HCT116 (cell line): ENCODE data around the gene CPOX. TPM values are rescaled to one million over a fixed set of nuclear protein-coding genes. Genes with fewer than 3 reads are reported as not detected.

Experiments
- ATAC-seq: fragments of 200-7000 bp; cut with Tn5 transposase; 2 replicates; pipeline ENCODE4 v1.9.1; 2020; ENCODE audit warnings: mild to moderate bottlenecking, moderate library complexity
- BruUV-seq: library from RNA; stranded (reverse); fragments of 400-500 nt; replicated peaks from 2 replicates; lab custom pipeline; 2021; lab: Mats Ljungman, UMichigan
- CTCF ChIA-PET: fragments of 300-600 bp; sonication (Branson Sonifier 250); formaldehyde crosslinking; loops from one replicate; lab custom pipeline; 2021; ENCODE audit warnings: antibody characterized with exemption; lab: Charles Lee
- POLR2A ChIA-PET: fragments of 300-600, 350-600 bp; sonication (Branson Sonifier 250); formaldehyde crosslinking; loops from one replicate; lab custom pipeline; 2021; ENCODE audit warnings: antibody characterized with exemption; lab: Charles Lee
- RAD21 ChIA-PET, 2 experiments: fragments of 300-600 bp; sonication (Branson Sonifier 250); formaldehyde crosslinking; loops; one replicate each; lab custom pipeline; 2023; ENCODE audit warnings: low total read pairs in 2 of 2; ENCODE audit not compliant: uncharacterized antibody in 2 of 2, unreplicated experiment in 2 of 2, low non-redundant PET in 1 of 2; lab: Charles Lee
- DNase-seq: peaks from one replicate; pipeline ENCODE4 v3.0.0-alpha.2; 2010; ENCODE audit warnings: low read depth, low spot score
- H2AFZ ChIP-seq: fragments of 200-600 bp; shearing (Covaris generic), sonication (generic); 2 replicates; pipeline ENCODE4 v1.6.1; 2017; ENCODE audit warnings: low read depth, mixed run types, mixed read lengths, antibody characterized with exemption, low read length; ENCODE audit not compliant: poor library complexity, severe bottlenecking
- H3K27ac ChIP-seq: 2 replicates; pipeline ENCODE4 v1.5.1; 2012; ENCODE audit warnings: low read depth, low read length
- H3K27me3 ChIP-seq: fragments of 200-600 bp; sonication (generic); 2 replicates; pipeline ENCODE4 v1.6.1; 2016; ENCODE audit warnings: mixed run types, low read length, mixed read lengths; ENCODE audit not compliant: insufficient read depth
- H3K36me3 ChIP-seq, 2 experiments: fragments of 200-500 bp in 1 of 2; fragments of 200-600 bp in 1 of 2; sonication (Bioruptor generic) in 1 of 2; sonication (generic) in 1 of 2; 2 replicates each; pipeline versions ENCODE4 v1.5.1 to v1.6.1; 2014 to 2016; ENCODE audit warnings: low read length in 2 of 2, inconsistent platforms in 1 of 2, mixed read lengths in 1 of 2, mixed run types in 1 of 2; ENCODE audit not compliant: insufficient read depth in 2 of 2, control insufficient read depth in 1 of 2
- H3K4me1 ChIP-seq, 2 experiments: fragments of 200-600 bp in 1 of 2; sonication (generic) in 1 of 2; 2 replicates each; pipeline versions ENCODE4 v1.5.1 to v1.6.1; 2012 to 2017; ENCODE audit warnings: low read length in 2 of 2, inconsistent platforms in 1 of 2, mild to moderate bottlenecking in 1 of 2, mixed read lengths in 1 of 2, mixed run types in 1 of 2, moderate library complexity in 1 of 2; ENCODE audit not compliant: insufficient read depth in 2 of 2, control insufficient read depth in 1 of 2
- H3K4me2 ChIP-seq: fragments of 200-600 bp; sonication (generic); 2 replicates; pipeline ENCODE4 v1.6.1; 2017; ENCODE audit warnings: mixed run types, low read length, mixed read lengths
- H3K4me3 ChIP-seq, 2 experiments: fragments of 200-600 bp in 1 of 2; sonication (generic) in 1 of 2; replicated peaks in 1 of 2; 2 replicates each; pipeline ENCODE4 v1.5.1; 2011 to 2016; ENCODE audit warnings: low read length in 2 of 2, control low read depth in 1 of 2, low read depth in 1 of 2, mild to moderate bottlenecking in 1 of 2, mixed read lengths in 1 of 2, mixed run types in 1 of 2
- H3K79me2 ChIP-seq: fragments of 200-600 bp; sonication (generic); 2 replicates; pipeline ENCODE4 v1.6.1; 2017; ENCODE audit warnings: mild to moderate bottlenecking, mixed run types, low read length, moderate library complexity, mixed read lengths; ENCODE audit not compliant: insufficient read depth
- H3K9ac ChIP-seq: fragments of 200-600 bp; sonication (generic); 2 replicates; pipeline ENCODE4 v1.6.1; 2016; ENCODE audit warnings: low read length, mixed read lengths
- H3K9me2 ChIP-seq: fragments of 200-600 bp; sonication (generic), shearing (Covaris generic); 2 replicates; pipeline ENCODE4 v1.6.1; 2017; ENCODE audit warnings: mixed run types, mild to moderate bottlenecking, moderate library complexity; ENCODE audit not compliant: insufficient read depth
- H3K9me3 ChIP-seq, 2 experiments: fragments of 200-500 bp in 1 of 2; fragments of 200-600 bp in 1 of 2; sonication (Bioruptor generic) in 1 of 2; sonication (generic) in 1 of 2; 2 replicates each; pipeline ENCODE4 v1.6.1; 2014 to 2017; ENCODE audit warnings: low read length in 2 of 2, mixed read lengths in 2 of 2, inconsistent platforms in 1 of 2, low read depth in 1 of 2, mild to moderate bottlenecking in 1 of 2, mixed run types in 1 of 2, moderate library complexity in 1 of 2; ENCODE audit not compliant: control insufficient read depth in 1 of 2, insufficient read depth in 1 of 2
- H4K20me1 ChIP-seq: fragments of 200-600 bp; sonication (generic), shearing (Covaris generic); 2 replicates; pipeline ENCODE4 v1.6.1; 2017; ENCODE audit warnings: mixed run types, mild to moderate bottlenecking, moderate library complexity; ENCODE audit not compliant: insufficient read depth
- CBX3 ChIP-seq: IDR thresholded peaks from 2 replicates; pipeline ENCODE4 v1.6.1; 2012; ENCODE audit warnings: low read depth
- intact Hi-C: fragments of 100-400 bp; cut with micrococcal nuclease; formaldehyde crosslinking; loops from 2 replicates; pipeline ENCODE4 v1.10.0; 2022
- total RNA-seq: library from RNA; stranded (reverse); gene quantifications from one replicate; pipeline ENCODE4 v1.2.1, GENCODE V29; 2021; ENCODE audit not compliant: unreplicated experiment
- TF ChIP-seq, protein P1 (sequence below), 3 experiments: fragments of 200-600 bp in 1 of 3; sonication (generic) in 1 of 3; IDR thresholded peaks in 2 of 3; conservative IDR thresholded peaks in 1 of 3; 2 replicates each; pipeline ENCODE4 v1.5.1; 2012 to 2017; ENCODE audit warnings: low read depth in 2 of 3, low read length in 2 of 3, antibody characterized with exemption in 1 of 3, borderline replicate concordance in 1 of 3, control low read depth in 1 of 3, mild to moderate bottlenecking in 1 of 3, mixed read lengths in 1 of 3, mixed run types in 1 of 3, moderate library complexity in 1 of 3; ENCODE audit not compliant: insufficient read depth in 1 of 3

Gene CPOX
- total RNA-seq, 1 experiment from 2014 or later, result 353 TPM

DNA sequence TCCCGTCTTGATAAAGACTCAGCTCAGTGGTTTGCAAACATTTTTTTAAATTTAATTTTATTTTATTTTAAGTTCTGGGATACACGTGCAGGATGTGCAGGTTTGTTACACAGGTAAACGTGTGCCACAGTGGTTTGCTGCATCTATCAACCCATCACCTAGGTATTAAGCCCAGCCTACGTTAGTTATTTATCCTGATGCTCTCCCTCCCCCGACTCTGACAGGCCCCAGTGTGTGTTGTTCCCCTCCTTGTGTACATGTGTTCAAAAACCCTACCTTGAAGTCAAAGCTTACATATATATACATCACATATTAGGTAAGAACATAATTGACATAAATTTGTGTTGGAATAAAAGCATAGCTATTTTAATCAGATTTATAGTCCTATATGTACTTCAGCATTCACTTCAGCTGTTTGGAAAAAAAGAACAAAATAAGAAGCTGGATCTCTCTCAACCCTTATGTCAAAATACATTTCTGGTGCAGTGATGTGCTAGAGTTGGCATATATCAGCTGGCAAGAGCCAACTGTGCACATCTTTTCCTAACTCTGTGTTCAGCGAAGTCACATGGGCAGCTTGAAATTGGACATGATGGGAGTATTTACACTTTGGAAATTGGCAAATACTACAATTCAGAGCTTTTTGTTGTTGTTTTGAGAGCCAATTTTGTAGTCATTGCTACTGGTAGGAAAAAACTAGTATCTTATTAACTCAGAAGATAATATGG lies 35.1 kb downstream of the CPOX start:
- ChIA-PET CTCF (interaction anchor here (0.7 to 1.3 kb wide), 2 partner anchors 16 to 36 kb away, joined by 3 to 4 read pairs; no protein-coding TSS in a partner anchor), POLR2A (interaction anchor here (0.6 to 2.3 kb wide), 7 partner anchors 9 to 36 kb away, joined by 3 to 8 read pairs (median 3); partner anchors contain the start of genes CLDND1 and CPOX), RAD21 (interaction anchor here in 1 of 2 experiments (1.1 kb wide), 1 partner anchor 35 kb away, joined by 5 read pairs; the partner anchor contains the start of gene CLDND1)
- no peak for ATAC-seq
- no peak for DNase-seq
- no peaks in the 10 kb centered on the region for H3K9me3 ChIP-seq
- H3K27me3 ChIP-seq, result no peaks in the 10 kb centered on the region
- H4K20me1 ChIP-seq, result no peaks in the 10 kb centered on the region
- H3K9ac ChIP-seq, result peak overlapping the region; percentile 71
- peak overlapping the region; percentile 60; the same call in 1 of the 2 replicates for H3K4me2 ChIP-seq
- H3K36me3 ChIP-seq, result no peaks in the 10 kb centered on the region
- no TSS peak for BruUV-seq
- TF ChIP-seq CBX3, result no peak
- TF ChIP-seq, protein P1, sequence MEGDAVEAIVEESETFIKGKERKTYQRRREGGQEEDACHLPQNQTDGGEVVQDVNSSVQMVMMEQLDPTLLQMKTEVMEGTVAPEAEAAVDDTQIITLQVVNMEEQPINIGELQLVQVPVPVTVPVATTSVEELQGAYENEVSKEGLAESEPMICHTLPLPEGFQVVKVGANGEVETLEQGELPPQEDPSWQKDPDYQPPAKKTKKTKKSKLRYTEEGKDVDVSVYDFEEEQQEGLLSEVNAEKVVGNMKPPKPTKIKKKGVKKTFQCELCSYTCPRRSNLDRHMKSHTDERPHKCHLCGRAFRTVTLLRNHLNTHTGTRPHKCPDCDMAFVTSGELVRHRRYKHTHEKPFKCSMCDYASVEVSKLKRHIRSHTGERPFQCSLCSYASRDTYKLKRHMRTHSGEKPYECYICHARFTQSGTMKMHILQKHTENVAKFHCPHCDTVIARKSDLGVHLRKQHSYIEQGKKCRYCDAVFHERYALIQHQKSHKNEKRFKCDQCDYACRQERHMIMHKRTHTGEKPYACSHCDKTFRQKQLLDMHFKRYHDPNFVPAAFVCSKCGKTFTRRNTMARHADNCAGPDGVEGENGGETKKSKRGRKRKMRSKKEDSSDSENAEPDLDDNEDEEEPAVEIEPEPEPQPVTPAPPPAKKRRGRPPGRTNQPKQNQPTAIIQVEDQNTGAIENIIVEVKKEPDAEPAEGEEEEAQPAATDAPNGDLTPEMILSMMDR (IDR thresholded peaks at IDR 0.05 in 2 of 3, conservative IDR thresholded peaks at IDR 0.05 in 1 of 3; ENCODE audit: borderline replicate concordance in 1 of 3, insufficient read depth in 1 of 3, low read depth in 2 of 3, low read length in 2 of 3), result no peak
- intact Hi-C loops, result no loop called here
- H3K9me2 ChIP-seq, result no peaks in the 10 kb centered on the region
- H2AFZ ChIP-seq, result no peak overlapping the region
- H3K4me1 ChIP-seq, result peaks cover 74 to 84% of the 10 kb centered on the region in 2 experiments
- no peak overlapping the region for H3K4me3 ChIP-seq
- H3K27ac ChIP-seq, result peak overlapping the region; percentile 98
- H3K79me2 ChIP-seq, result peaks cover 14% of the 10 kb centered on the region
